Measurements from ENCODE around the gene FILIP1.

The FILIP1 gene

GRCh38 chr6:75306064-75306463, 187.5 kb downstream of the FILIP1 start:
- H3K27ac ChIP-seq (ENCODE audit: low read length) = no peak overlapping the region
- no peak overlapping the region for H3K9ac ChIP-seq (ENCODE audit: low read length)
- no peaks in the 10 kb centered on the region for H3K27me3 ChIP-seq (ENCODE audit: low read depth, low read length)
- no peaks in the 10 kb centered on the region for H4K20me1 ChIP-seq (ENCODE audit: insufficient read depth, low read length)
- H3K4me2 ChIP-seq (ENCODE audit: low read length) = no peak overlapping the region
- no peaks in the 10 kb centered on the region for H3K79me2 ChIP-seq (ENCODE audit: low read length)
- no peak overlapping the region for H2AFZ ChIP-seq (ENCODE audit: low read depth, low read length)
- H3K4me3 ChIP-seq (ENCODE audit: low read length) = no peak overlapping the region
- TF ChIP-seq EZH2phosphoT487 (IDR thresholded peaks at IDR 0.05; ENCODE audit: low read depth) (no peak), CTCF (IDR thresholded peaks at IDR 0.05; ENCODE audit: low read depth, low read length) (no peak)
- no peaks in the 10 kb centered on the region for H3K4me1 ChIP-seq (ENCODE audit: low read length)
- H3K9me3 ChIP-seq (ENCODE audit: insufficient read depth, low read length) = no peaks in the 10 kb centered on the region
- no peaks in the 10 kb centered on the region for H3K36me3 ChIP-seq (replicated peaks; ENCODE audit: low read depth, low read length)

GRCh38 chr6:75305573-75305972, 188.0 kb downstream of the FILIP1 start:
- no peak for TF ChIP-seq EZH2phosphoT487 (IDR thresholded peaks at IDR 0.05; ENCODE audit: low read depth)
- TF ChIP-seq CTCF (IDR thresholded peaks at IDR 0.05; ENCODE audit: low read depth, low read length) = no peak
- Histone ChIP-seq H3K36me3 (replicated peaks; ENCODE audit: low read depth, low read length) (no peaks in the 10 kb centered on the region), H3K4me2 (ENCODE audit: low read length) (no peak overlapping the region), H4K20me1 (ENCODE audit: insufficient read depth, low read length) (no peaks in the 10 kb centered on the region), H3K4me1 (ENCODE audit: low read length) (peaks cover 2% of the 10 kb centered on the region), H3K9me3 (ENCODE audit: insufficient read depth, low read length) (no peaks in the 10 kb centered on the region), H3K27me3 (ENCODE audit: low read depth, low read length) (no peaks in the 10 kb centered on the region), H3K9ac (ENCODE audit: low read length) (no peak overlapping the region), H2AFZ (ENCODE audit: low read depth, low read length) (no peak overlapping the region), H3K79me2 (ENCODE audit: low read length) (no peaks in the 10 kb centered on the region), H3K4me3 (ENCODE audit: low read length) (no peak overlapping the region), H3K27ac (ENCODE audit: low read length) (no peak overlapping the region)

GRCh38 chr6:75302280-75302679, 191.3 kb downstream of the FILIP1 start:
- Histone ChIP-seq H3K27me3 (ENCODE audit: low read depth, low read length) (no peaks in the 10 kb centered on the region), H2AFZ (ENCODE audit: low read depth, low read length) (no peak overlapping the region), H3K4me1 (ENCODE audit: low read length) (peaks cover 7% of the 10 kb centered on the region), H3K27ac (ENCODE audit: low read length) (no peak overlapping the region), H3K9me3 (ENCODE audit: insufficient read depth, low read length) (no peaks in the 10 kb centered on the region), H3K4me3 (ENCODE audit: low read length) (no peak overlapping the region), H4K20me1 (ENCODE audit: insufficient read depth, low read length) (no peaks in the 10 kb centered on the region), H3K9ac (ENCODE audit: low read length) (no peak overlapping the region), H3K36me3 (replicated peaks; ENCODE audit: low read depth, low read length) (no peaks in the 10 kb centered on the region), H3K79me2 (ENCODE audit: low read length) (no peaks in the 10 kb centered on the region), H3K4me2 (ENCODE audit: low read length) (no peak overlapping the region)
- TF ChIP-seq CTCF (IDR thresholded peaks at IDR 0.05; ENCODE audit: low read depth, low read length) (no peak), EZH2phosphoT487 (IDR thresholded peaks at IDR 0.05; ENCODE audit: low read depth) (no peak)

GRCh38 chr6:75301537-75301936, 192.1 kb downstream of the FILIP1 start:
- no peaks in the 10 kb centered on the region for H3K36me3 ChIP-seq (replicated peaks; ENCODE audit: low read depth, low read length)
- no peak overlapping the region for H3K27ac ChIP-seq (ENCODE audit: low read length)
- H3K27me3 ChIP-seq (ENCODE audit: low read depth, low read length) = no peaks in the 10 kb centered on the region
- peaks cover 7% of the 10 kb centered on the region for H3K4me1 ChIP-seq (ENCODE audit: low read length)
- no peak overlapping the region for H2AFZ ChIP-seq (ENCODE audit: low read depth, low read length)
- no peak overlapping the region for H3K9ac ChIP-seq (ENCODE audit: low read length)
- no peaks in the 10 kb centered on the region for H4K20me1 ChIP-seq (ENCODE audit: insufficient read depth, low read length)
- no peak overlapping the region for H3K4me2 ChIP-seq (ENCODE audit: low read length)
- H3K4me3 ChIP-seq (ENCODE audit: low read length) = no peak overlapping the region
- no peaks in the 10 kb centered on the region for H3K9me3 ChIP-seq (ENCODE audit: insufficient read depth, low read length)
- no peaks in the 10 kb centered on the region for H3K79me2 ChIP-seq (ENCODE audit: low read length)
- TF ChIP-seq EZH2phosphoT487 (IDR thresholded peaks at IDR 0.05; ENCODE audit: low read depth) = no peak
- no peak for TF ChIP-seq CTCF (IDR thresholded peaks at IDR 0.05; ENCODE audit: low read depth, low read length)

Measured in OCI-LY3 (cell line).